Nephron (organoid): ENCODE measurements around the gene EFHC2.

ENCODE experiments used
- H3K27ac Mint-ChIP-seq, 3 experiments: 2 replicates each; pipeline ENCODE4 v1.8.0; 2020; ENCODE audit warnings: mixed read lengths in 3 of 3, mild to moderate bottlenecking in 2 of 3, moderate library complexity in 1 of 3
- H3K27me3 Mint-ChIP-seq: 2 replicates; pipeline ENCODE4 v1.8.0; 2021; ENCODE audit warnings: low read depth, mild to moderate bottlenecking, moderate library complexity, mixed read lengths
- H3K36me3 Mint-ChIP-seq: 2 replicates; pipeline ENCODE4 v1.8.0; 2020; ENCODE audit warnings: low read depth, mixed read lengths
- H3K4me1 Mint-ChIP-seq: 2 replicates; pipeline ENCODE4 v1.8.0; 2020; ENCODE audit warnings: mixed read lengths
- H3K4me3 Mint-ChIP-seq, 3 experiments: 2 replicates each; pipeline ENCODE4 v1.8.0; 2020; ENCODE audit warnings: mild to moderate bottlenecking in 3 of 3, mixed read lengths in 3 of 3, moderate library complexity in 2 of 3
- H3K9me3 Mint-ChIP-seq: 2 replicates; pipeline ENCODE4 v1.8.0; 2020; ENCODE audit warnings: mixed read lengths
- CTCF ChIP-seq, 3 experiments: fragments of 200-600 bp; sonication (generic); IDR thresholded peaks; one replicate each; pipeline ENCODE4 v1.5.0; 2021; ENCODE audit warnings: antibody characterized with exemption in 3 of 3; ENCODE audit not compliant: unreplicated experiment in 3 of 3

Gene EFHC2

GRCh38 chrX:44175455-44175854 lies 168.0 kb downstream of the EFHC2 start:
- no peaks in the 10 kb centered on the region for H3K4me1 Mint-ChIP-seq
- no peak overlapping the region for H3K4me3 Mint-ChIP-seq
- peaks cover 15% of the 10 kb centered on the region for H3K9me3 Mint-ChIP-seq
- TF ChIP-seq CTCF (IDR thresholded peaks at IDR 0.05; ENCODE audit: unreplicated experiment in 3 of 3), result no peak
- H3K27me3 Mint-ChIP-seq, result peaks cover 4% of the 10 kb centered on the region
- H3K36me3 Mint-ChIP-seq, result peaks cover 7% of the 10 kb centered on the region
- no peak overlapping the region for H3K27ac Mint-ChIP-seq

GRCh38 chrX:44174061-44174460 lies 169.4 kb downstream of the EFHC2 start:
- Mint-ChIP-seq H3K27ac (no peak overlapping the region), H3K27me3 (peaks cover 4% of the 10 kb centered on the region), H3K36me3 (peaks cover 7% of the 10 kb centered on the region), H3K4me3 (no peak overlapping the region), H3K9me3 (peaks cover 20% of the 10 kb centered on the region), H3K4me1 (no peaks in the 10 kb centered on the region)
- TF ChIP-seq CTCF (IDR thresholded peaks at IDR 0.05; ENCODE audit: unreplicated experiment in 3 of 3), result no peak

- no peaks in the 10 kb centered on the region for H3K4me1 Mint-ChIP-seq
These were observed 170.3 kb downstream of the EFHC2 start for GRCh38 chrX:44173219-44173618.

GRCh38 chrX:44167116-44167515 lies 176.4 kb downstream of the EFHC2 start:
- Mint-ChIP-seq H3K36me3 (peaks cover 4% of the 10 kb centered on the region), H3K27me3 (no peaks in the 10 kb centered on the region), H3K27ac (no peak overlapping the region), H3K4me3 (no peak overlapping the region), H3K9me3 (peaks cover 27% of the 10 kb centered on the region), H3K4me1 (no peaks in the 10 kb centered on the region)
- TF ChIP-seq CTCF (IDR thresholded peaks at IDR 0.05; ENCODE audit: unreplicated experiment in 3 of 3), result no peak

More at GRCh38 chrX:44173219-44173618, 170.3 kb downstream of the EFHC2 start:
- Mint-ChIP-seq H3K27ac (no peak overlapping the region), H3K27me3 (peaks cover 4% of the 10 kb centered on the region), H3K4me3 (no peak overlapping the region), H3K36me3 (peaks cover 7% of the 10 kb centered on the region), H3K9me3 (peaks cover 22% of the 10 kb centered on the region)
- TF ChIP-seq CTCF (IDR thresholded peaks at IDR 0.05; ENCODE audit: unreplicated experiment in 3 of 3), result no peak

GRCh38 chrX:44162964-44163475 lies 180.5 kb downstream of the EFHC2 start:
- H3K4me1 Mint-ChIP-seq, result no peaks in the 10 kb centered on the region
- H3K27me3 Mint-ChIP-seq, result no peaks in the 10 kb centered on the region
- TF ChIP-seq CTCF (IDR thresholded peaks at IDR 0.05; ENCODE audit: unreplicated experiment in 3 of 3), result no peak
- H3K4me3 Mint-ChIP-seq, result no peak overlapping the region
- peaks cover 18% of the 10 kb centered on the region for H3K9me3 Mint-ChIP-seq
- H3K27ac Mint-ChIP-seq, result no peak overlapping the region
- H3K36me3 Mint-ChIP-seq, result peaks cover 4% of the 10 kb centered on the region

- peaks cover 3% of the 10 kb centered on the region for H3K27me3 Mint-ChIP-seq
- no peak for TF ChIP-seq CTCF (IDR thresholded peaks at IDR 0.05; ENCODE audit: unreplicated experiment in 3 of 3)
- H3K36me3 Mint-ChIP-seq, result no peaks in the 10 kb centered on the region
- H3K9me3 Mint-ChIP-seq, result peaks cover 14% of the 10 kb centered on the region
- H3K27ac Mint-ChIP-seq, result no peak overlapping the region
- H3K4me3 Mint-ChIP-seq, result no peak overlapping the region
- no peaks in the 10 kb centered on the region for H3K4me1 Mint-ChIP-seq
These were observed 185.6 kb downstream of the EFHC2 start for GRCh38 chrX:44157858-44158257.
